ENCODE results near the gene ALMS1.

- TF ChIP-seq CTCF (conservative IDR thresholded peaks at IDR 0.05; ENCODE audit: low read length) (no peak), EZH2phosphoT487 (IDR thresholded peaks at IDR 0.05; ENCODE audit: borderline replicate concordance, low read depth, low read length) (no peak)
Measured at GRCh38 chr2:73610111-73610510, 224.5 kb downstream of the ALMS1 start.
